ENCODE results near the gene ITIH3.

Gene ITIH3

GRCh38 chr3:52816654-52817053, 22.1 kb downstream of the ITIH3 start:
- no peak overlapping the region for H3K4me3 ChIP-seq (ENCODE audit: low read depth, low read length)
- no peak for DNase-seq (ENCODE audit: low read depth)
- TF ChIP-seq MAX (IDR thresholded peaks at IDR 0.05; ENCODE audit: low read depth, low read length) (no peak), POLR2A (IDR thresholded peaks at IDR 0.05; ENCODE audit: extremely low read depth, insufficient read length) (no peak), CTCF (IDR thresholded peaks at IDR 0.05; ENCODE audit: low read depth, low read length) (no peak), MYC (IDR thresholded peaks at IDR 0.05; ENCODE audit: low read depth, low read length) (no peak)

- no peak for TF ChIP-seq CTCF (IDR thresholded peaks at IDR 0.05; ENCODE audit: low read depth, low read length)
- TF ChIP-seq MYC (IDR thresholded peaks at IDR 0.05; ENCODE audit: low read depth, low read length) = no peak
- no peak for TF ChIP-seq MAX (IDR thresholded peaks at IDR 0.05; ENCODE audit: low read depth, low read length)
- no peak for TF ChIP-seq POLR2A (IDR thresholded peaks at IDR 0.05; ENCODE audit: extremely low read depth, insufficient read length)
- H3K4me3 ChIP-seq (ENCODE audit: low read depth, low read length) = no peak overlapping the region
- DNase-seq (ENCODE audit: low read depth) = no peak
Measured at GRCh38 chr3:52817221-52817620, 22.6 kb downstream of the ITIH3 start.

GRCh38 chr3:52817860-52818259, 23.3 kb downstream of the ITIH3 start:
- no peak overlapping the region for H3K4me3 ChIP-seq (ENCODE audit: low read depth, low read length)
- DNase-seq (ENCODE audit: low read depth) = no peak
- TF ChIP-seq POLR2A (IDR thresholded peaks at IDR 0.05; ENCODE audit: extremely low read depth, insufficient read length) = no peak
- TF ChIP-seq MAX (IDR thresholded peaks at IDR 0.05; ENCODE audit: low read depth, low read length) = no peak
- TF ChIP-seq MYC (IDR thresholded peaks at IDR 0.05; ENCODE audit: low read depth, low read length) = no peak
- TF ChIP-seq CTCF (IDR thresholded peaks at IDR 0.05; ENCODE audit: low read depth, low read length) = no peak

- no peak overlapping the region for H3K4me3 ChIP-seq (ENCODE audit: low read depth, low read length)
- DNase-seq (ENCODE audit: low read depth) = no peak
- TF ChIP-seq POLR2A (IDR thresholded peaks at IDR 0.05; ENCODE audit: extremely low read depth, insufficient read length) (no peak), MYC (IDR thresholded peaks at IDR 0.05; ENCODE audit: low read depth, low read length) (no peak), MAX (IDR thresholded peaks at IDR 0.05; ENCODE audit: low read depth, low read length) (no peak), CTCF (IDR thresholded peaks at IDR 0.05; ENCODE audit: low read depth, low read length) (no peak)
Measured at GRCh38 chr3:52819936-52820335, 25.3 kb downstream of the ITIH3 start.

GRCh38 chr3:52820736-52821135, 26.1 kb downstream of the ITIH3 start:
- TF ChIP-seq MAX (IDR thresholded peaks at IDR 0.05; ENCODE audit: low read depth, low read length) (no peak), CTCF (IDR thresholded peaks at IDR 0.05; ENCODE audit: low read depth, low read length) (peak; percentile 74)
- no peak overlapping the region for H3K4me3 ChIP-seq (ENCODE audit: low read depth, low read length)
- peak; percentile 46 for DNase-seq (ENCODE audit: low read depth)

- DNase-seq (ENCODE audit: low read depth) = no peak
- TF ChIP-seq POLR2A (IDR thresholded peaks at IDR 0.05; ENCODE audit: extremely low read depth, insufficient read length) (no peak), CTCF (IDR thresholded peaks at IDR 0.05; ENCODE audit: low read depth, low read length) (no peak), MYC (IDR thresholded peaks at IDR 0.05; ENCODE audit: low read depth, low read length) (no peak), MAX (IDR thresholded peaks at IDR 0.05; ENCODE audit: low read depth, low read length) (no peak)
- no peak overlapping the region for H3K4me3 ChIP-seq (ENCODE audit: low read depth, low read length)
Measured at GRCh38 chr3:52822363-52822762, 27.8 kb downstream of the ITIH3 start.

All from NB4 (cell line).